HG03575 (cell line): ENCODE results near the gene AMH.

Experiments
- ATAC-seq: cut with Tn5 transposase; IDR thresholded peaks from one replicate; pipeline ENCODE4 v1.9.1; 2021; ENCODE audit not compliant: unreplicated experiment, insufficient number of reproducible peaks, low FRiP score; ENCODE audit errors: extremely low read depth

The AMH gene

DNA sequence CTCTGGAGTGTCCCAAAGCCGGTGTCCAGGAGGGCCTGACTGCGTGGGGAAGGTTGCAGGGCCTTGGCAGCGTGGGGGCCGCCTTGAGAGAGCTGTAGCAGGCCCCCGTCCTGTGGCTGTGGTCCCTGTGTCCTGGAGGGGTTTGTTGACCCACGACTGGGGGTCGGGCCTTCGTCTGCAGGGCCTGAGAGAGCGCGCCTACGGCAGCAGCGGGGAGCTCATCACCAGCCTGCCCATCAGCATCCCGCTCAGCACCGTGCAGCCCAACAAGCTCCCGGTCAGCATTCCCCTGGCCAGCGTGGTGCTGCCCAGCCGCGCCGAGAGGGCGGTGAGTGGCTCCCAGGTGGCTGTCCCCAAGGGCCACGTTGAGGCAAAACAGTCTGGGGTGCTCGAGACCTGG is 31.5 kb upstream of the AMH start:
- ATAC-seq: no peak

DNA sequence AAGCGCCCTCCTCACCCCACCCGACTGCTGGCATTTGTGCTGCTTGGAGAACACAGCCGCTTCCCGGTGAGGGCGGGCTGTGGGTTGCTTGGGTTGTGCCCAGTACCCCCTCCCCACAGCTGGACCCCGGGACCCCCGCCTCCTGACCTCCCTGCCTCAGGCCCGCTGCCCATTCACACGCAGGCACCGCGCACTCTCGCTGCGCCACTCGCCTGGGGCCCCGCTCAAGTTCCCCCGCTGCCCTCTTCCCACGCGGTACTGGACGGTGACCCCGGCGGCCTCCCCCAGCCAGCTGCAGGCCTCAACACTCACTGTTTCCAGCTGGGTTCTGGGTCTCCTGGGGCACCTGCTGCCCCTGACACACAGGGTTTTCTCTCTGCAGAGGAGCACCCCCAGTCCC is 29.4 kb upstream of the AMH start:
- ATAC-seq: no peak

DNA sequence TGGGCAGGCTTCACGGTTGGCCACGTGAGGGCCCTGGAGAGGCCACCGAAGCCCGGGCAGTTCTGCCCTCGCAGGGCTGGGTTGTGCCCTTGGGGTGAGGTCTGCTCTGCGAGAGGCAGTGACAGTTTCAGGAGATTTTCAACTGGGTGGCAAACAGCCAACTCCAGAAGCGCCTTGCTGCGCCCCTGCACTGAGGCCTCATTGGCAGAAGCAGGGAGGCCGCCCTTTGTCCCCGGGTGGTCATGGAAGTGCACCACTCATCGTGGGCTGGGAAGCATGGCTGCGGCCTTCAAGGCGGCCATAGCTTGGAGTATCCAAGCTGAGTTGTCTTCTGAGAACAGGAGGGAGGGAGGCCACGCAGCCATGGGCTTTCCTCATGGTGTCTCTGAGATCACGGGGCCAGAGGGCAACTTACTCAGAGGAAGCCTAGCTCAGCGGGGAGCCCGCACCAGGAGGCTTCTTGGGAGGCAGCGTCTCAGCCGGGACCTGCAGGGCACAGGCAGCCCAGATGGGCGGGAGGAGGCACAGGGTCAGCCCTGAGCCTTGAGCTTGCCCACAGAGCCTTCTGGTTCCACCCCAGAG is 27.8 kb upstream of the AMH start:
- no peak for ATAC-seq

DNA sequence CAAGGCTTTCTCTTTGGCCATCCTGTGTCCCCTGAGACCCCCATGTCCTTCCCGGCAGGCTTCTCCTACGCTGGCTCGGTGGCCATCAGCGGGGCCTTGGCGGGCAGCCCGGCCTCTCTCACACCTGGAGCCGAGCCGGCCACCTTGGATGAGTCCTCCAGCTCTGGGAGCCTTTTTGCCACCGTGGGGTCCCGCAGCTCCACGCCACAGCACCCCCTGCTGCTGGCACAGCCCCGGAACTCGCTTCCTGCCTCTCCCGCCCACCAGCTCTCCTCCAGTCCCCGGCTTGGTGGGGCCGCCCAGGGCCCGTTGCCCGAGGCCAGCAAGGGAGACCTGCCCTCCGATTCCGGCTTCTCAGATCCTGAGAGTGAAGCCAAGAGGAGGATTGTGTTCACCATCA is 27.2 kb upstream of the AMH start:
- ATAC-seq: no peak

DNA sequence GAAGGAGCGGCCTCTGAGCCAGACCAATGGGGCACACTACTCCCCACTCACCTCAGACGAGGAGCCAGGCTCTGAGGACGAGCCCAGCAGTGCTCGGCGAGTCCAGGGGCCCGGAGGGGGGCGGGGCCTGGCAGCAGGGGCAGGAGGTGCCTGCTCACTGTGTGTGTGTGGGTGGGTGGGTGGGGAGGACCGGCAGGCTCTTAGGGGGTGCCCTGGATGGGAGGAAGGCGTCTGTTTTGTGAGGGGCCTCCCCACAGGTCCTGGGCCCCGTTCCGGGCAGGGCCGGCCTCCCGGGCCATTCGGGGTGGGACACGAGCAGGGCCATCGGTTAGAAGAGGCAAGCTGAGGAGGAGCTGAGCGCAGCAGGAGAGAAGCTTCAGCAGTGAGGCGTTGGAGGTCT is 25.7 kb upstream of the AMH start:
- no peak for ATAC-seq

DNA sequence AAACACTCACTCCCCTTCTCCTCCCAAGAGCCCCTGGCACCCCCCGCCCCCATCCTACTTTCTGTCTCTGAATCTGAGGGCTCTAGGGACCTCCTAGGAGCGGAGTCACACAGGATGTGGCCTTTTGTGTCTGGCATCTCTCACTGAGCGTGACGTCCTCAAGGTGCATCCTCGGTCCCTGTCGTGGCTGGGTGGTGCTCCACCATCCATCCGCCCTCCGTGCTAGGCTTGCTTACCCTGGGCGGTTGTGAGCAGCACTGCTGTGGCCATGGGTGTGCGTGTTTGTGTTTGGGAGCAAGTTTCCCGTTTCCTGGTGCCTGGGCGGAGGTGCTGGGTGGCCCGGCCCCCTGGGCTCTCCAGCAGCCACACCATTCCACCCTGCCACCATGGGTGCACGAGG is 25.2 kb upstream of the AMH start:
- no peak for ATAC-seq

DNA sequence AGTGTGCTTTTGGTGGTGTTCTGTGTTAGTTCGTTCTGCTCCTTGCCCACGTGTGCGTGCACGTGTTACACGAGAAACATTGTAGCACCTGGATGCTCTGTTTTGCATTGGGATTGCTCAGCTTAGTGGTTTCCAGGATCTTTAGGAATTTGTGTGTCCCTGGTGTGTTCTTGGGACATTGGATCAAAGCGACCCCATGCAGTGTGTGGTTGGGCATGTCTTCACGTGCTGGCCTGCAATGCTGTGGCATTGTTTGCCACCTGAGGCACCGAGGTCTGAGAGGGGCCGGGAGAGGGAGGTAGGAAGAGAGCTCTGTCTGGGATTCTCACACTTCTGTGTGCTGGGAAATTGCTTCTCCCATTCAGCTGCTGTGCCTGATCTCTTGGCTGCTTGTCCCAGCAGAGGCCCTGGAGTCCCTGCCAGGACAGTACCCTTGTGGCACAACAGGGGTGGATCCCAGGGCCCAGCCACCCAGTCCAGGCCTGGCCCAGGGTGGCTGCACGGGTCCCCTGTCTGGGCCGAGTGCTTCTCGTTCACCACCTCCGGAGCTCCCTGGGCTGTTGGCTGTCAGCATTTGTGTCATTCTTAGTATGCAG is 24.3 kb upstream of the AMH start:
- ATAC-seq: no peak

DNA sequence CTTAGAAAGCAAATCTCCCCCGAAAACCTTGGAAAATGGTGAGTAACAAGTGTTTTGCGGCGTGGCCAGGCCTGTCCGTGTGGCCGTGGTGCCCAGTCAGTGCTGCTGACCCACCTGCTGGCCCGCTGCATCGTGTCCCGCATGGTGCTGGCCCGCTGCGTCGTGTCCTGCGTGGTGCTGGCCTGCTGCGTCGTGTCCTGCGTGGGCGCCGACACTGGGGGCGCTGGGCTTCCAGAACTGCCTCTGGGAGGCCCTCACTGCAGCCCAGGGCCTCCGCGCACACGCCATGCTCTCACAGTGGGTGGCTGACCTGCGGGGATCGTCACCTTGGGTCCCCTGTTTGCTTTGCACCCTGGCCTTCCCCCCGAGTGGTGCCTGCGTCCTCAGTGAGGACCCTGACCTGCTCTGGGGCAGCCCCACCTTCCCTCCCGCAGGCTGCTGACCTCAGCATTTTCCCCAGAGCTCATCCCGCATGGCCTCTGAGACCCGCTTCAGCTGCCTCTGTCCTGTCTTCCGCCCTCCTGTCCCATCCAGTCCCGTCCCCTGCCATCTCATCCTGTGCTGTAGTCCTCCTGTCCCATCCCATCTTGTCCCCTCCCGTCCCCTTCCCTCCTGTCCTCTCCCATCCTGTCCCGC is 23.6 kb upstream of the AMH start:
- no peak for ATAC-seq

DNA sequence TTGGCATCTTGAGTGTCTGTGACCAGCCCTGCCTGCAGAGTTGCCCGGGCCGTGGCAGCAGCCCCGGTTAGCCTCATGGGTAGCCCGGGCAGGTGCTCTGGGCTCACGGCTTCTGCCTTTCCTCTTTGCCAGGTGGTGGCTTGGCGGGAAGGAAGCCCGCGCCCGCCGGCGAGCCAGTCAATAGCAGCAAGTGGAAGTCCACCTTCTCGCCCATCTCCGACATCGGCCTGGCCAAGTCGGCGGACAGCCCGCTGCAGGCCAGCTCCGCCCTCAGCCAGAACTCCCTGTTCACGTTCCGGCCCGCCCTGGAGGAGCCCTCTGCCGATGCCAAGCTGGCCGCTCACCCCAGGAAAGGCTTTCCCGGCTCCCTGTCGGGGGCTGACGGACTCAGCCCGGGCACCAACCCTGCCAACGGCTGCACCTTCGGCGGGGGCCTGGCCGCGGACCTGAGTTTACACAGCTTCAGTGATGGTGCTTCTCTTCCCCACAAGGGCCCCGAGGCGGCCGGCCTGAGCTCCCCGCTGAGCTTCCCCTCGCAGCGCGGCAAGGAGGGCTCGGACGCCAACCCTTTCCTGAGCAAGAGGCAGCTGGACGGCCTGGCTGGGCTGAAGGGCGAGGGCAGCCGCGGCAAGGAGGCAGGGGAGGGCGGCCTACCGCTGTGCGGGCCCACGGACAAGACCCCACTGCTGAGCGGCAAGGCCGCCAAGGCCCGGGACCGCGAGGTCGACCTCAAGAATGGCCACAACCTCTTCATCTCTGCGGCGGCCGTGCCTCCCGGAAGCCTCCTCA is 22.9 kb upstream of the AMH start:
- ATAC-seq: no peak

DNA sequence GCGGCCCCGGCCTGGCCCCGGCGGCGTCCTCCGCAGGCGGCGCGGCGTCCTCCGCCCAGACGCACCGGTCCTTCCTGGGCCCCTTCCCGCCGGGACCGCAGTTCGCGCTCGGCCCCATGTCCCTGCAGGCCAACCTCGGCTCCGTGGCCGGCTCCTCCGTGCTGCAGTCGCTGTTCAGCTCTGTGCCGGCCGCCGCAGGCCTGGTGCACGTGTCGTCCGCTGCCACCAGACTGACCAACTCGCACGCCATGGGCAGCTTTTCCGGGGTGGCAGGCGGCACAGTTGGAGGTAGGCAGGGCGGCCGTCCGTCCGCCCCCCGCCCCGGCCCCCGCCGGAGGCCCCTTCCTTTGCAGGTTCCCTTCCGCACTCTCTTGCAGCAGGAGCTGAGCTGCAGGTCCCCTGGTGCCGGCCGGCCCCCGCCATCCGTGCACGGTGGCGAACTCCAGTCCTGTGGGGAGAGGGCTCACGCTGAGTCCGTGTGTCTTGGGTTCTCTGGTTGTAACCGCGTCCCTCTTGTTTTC is 22.2 kb upstream of the AMH start:
- ATAC-seq: no peak

DNA sequence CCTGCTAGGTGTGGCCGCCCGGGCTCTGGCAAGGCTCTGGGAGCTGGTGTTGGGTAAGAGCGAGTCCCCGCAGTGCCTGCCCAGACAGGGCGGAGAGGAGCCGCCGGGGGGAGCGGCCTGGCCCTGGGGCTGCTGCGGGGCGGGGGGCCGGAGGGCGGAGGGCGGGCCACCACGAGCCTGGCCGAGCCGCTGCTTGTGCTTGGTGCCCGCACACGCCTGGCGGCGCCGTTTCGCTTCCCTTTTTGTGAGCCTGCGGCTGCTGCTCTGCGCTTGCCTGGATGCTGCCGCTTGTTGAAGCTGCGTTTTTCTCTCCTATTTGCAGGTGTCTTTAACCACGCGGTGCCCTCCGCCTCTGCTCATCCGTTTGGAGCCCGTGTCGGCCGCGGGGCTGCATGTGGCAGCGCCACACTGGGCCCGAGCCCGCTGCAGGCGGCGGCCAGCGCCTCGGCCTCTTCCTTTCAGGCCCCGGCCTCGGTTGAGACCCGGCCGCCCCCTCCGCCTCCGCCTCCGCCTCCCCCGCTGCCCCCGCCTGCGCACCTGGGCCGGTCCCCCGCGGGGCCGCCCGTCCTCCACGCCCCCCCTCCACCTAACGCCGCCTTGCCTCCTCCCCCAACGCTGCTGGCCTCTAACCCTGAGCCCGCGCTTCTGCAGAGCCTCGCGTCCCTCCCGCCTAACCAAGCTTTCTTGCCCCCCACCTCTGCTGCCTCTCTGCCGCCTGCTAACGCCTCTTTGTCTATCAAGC is 21.5 kb upstream of the AMH start:
- ATAC-seq: no peak

DNA sequence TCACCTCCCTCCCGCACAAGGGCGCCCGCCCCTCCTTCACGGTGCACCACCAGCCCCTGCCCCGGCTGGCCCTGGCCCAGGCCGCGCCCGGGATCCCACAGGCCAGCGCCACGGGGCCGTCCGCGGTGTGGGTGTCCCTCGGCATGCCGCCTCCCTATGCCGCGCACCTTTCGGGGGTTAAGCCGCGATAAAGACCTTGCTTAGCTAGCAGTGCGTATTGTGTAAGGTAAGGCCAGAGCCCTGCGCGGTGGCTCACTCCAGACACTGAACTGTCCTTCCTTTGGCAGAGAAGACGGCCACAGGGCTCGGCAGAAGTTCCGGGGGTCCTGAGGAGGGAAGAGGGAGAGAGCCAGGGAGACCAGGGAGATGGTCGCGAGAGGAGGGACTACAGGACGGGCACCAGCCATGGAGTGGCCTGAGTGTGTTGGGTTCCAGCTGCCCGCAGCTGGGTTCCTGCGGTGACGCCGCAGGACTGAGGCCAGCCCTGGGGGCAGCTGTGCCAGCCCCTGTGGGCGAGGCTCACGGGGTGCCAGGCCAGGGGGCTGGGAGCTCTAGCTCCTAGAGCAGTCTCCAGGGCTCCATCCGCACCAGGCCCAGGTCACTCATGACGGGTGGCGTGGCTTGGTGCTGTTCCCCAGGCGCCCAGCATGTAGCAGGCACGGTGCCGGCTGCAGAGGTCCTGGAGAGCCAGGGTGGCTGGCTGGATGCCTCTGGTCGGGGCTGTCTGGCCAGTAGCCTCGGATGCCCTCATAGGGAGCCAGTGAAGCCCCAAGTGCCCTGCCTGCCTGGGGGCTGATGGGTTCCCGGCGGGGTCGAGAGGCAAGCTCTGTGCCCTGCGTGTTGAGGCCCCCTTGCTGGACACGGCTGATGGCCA is 20.7 kb upstream of the AMH start:
- ATAC-seq: no peak

DNA sequence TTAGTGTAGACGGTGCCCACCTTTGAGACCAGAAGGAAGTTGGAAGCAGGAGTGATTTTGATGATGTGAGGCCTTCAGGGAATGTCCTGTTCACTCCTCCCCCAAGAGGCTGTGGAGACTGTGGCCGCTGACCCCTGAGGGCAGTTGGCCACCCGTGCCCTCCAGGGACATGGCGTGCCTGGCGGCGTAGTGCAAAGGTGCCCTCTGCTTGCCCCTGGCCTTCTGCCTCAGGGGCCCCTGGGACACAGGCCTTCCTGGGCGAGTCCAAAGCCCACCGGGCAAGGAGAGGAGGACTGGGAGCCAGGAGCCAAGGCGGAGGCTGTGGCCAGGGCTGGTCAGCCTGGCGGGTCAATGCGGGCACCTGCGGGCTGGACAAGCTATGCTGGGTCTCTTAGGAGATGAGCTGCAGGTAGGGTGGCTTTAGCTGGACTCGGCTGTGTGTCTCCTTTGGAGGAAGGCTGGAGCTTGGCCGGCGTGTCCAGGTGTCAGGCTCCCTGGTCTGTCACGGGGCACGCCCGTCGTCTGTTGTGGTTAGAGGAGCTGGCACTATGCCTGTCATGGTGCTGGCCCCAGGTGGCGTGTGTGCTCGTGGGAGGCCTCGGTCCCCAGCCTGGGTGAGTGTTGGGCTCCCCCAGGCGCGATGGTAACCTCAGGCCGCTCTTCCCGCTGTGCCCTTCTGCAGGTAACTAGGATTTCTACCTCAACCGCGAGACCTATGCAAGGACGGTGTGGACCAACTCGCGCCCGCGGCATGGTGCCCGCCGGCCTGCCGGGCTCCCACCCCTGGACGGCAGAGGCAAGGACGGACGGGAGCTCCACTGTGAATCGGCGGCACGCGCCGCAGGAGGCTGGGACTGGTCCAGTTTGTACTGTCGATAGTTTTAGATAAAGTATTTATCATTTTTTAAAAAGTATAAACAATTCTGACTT is 19.8 kb upstream of the AMH start:
- ATAC-seq: no peak

DNA sequence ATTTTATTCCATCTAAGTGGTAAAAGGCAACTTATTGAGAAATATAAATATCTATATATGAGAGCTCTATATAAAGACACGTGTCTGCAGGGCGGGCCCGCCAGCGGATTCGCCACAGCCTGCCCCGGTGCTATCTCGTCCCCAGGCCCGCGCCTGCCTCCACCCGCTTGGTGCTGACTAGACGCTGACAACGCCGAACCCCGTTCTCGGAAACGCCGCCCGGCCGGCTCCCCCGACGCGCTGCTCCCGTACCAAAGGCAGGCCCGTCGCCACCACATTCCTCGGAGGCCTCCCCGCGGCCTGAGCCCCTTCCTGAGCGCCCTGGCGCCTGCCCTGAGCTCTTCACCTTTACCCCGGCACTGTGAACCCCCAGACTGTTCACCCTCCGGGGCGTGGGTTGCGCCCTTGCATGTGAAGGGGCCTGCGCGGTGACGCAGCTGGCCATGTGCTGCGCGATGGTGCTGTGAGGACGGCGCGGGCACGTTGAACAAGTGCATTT is 19.0 kb upstream of the AMH start:
- no peak for ATAC-seq

DNA sequence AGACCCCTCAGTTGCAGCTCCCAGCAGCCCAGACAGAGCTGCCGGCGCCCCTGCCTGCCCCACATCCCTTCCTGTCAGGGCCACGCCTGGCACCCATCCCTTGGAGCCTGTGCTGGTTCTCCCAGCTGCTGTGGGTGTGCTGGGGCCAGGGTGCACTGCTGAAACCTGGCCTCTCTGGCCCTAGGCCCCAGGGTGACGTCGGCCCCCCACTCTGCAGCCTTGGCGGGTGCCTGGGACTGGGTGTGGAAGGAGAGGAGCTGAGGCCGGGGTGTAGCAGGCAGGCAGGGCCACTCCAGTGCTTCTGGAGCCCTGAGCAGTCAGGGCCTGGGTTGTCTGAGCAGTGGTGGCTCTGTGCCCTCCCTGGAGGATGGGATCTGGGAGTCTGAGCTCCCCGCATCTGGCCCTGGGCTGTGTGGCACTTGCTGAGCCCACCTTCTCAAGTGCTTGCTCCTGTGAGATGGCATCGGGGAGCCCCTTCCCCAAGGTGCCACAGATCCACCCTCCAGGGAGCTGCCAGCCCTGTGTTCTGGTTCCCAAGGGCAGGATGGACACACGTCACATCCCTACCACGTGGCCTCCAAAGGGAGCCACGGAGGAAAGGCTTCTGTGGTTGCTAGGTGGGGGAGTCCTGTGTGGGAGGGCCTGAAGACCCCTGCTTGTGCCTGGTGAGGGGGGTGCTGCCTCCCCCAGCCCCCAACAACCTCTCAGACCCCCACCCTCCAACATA is 18.2 kb upstream of the AMH start:
- ATAC-seq: no peak

DNA sequence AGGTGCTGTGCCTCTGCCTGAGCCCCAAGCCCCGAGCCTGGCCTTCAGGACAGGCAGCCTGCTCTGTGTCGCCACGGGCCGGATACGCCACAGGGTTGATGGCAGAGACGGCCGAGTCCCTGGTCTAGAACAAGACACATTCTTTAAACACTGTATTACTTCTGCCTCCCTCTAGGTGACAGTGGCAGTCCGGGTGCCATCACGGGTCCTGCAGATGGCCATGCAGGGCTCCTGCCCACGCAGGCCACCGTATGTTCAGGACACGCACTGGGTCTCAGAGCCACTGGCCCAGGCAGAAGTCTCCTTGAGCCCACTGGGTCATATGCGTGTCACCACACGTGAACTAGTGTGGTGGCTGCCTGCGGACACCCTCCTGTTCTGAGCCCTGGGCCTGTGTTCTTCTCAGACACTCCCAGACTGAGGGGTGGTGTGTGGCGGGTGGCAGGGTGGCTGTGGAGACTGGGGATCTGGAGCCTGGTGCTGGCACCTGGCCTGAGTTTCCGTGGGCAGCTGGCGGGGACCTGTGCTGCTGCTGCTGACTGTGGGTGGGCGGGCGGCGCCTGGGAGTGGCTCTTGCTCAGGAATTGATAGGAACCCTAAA is 17.4 kb upstream of the AMH start:
- ATAC-seq: no peak
